Psoas muscle (tissue), 8 donors: ENCODE data around the gene RCOR3. TPM values are rescaled to one million over a fixed set of nuclear protein-coding genes. Genes with fewer than 3 reads are reported as not detected.
"Not testable (repeated sequence)": the region's sequence is repeated elsewhere in the genome, so short reads cannot be mapped to it uniquely, and the experiment has no call there.

Experiments used
- ATAC-seq, 4 donors: fragments of 200-7000 bp; cut with Tn5 transposase; one replicate each; pipeline ENCODE4 v1.9.1; 2020; ENCODE audit warnings: moderate library complexity in 3 of 4, mild to moderate bottlenecking in 2 of 4
- DNase-seq, 2 donors: peaks; one replicate each; pipeline ENCODE4 v3.0.0-alpha.2; 2020
- H3K27ac ChIP-seq: fragments of 200-600 bp; one replicate; pipeline ENCODE4 v1.8.0; 2022
- H3K27me3 ChIP-seq, 3 donors: fragments of 200-600 bp in 1 of 3; one replicate each; pipeline versions ENCODE4 v1.6.1 to v1.8.0; 2013 to 2022; ENCODE audit warnings: low read length in 2 of 3, mild to moderate bottlenecking in 2 of 3, moderate library complexity in 1 of 3; ENCODE audit not compliant: insufficient read depth in 3 of 3
- H3K36me3 ChIP-seq, 2 donors: fragments of 200-600 bp in 1 of 2; one replicate each; pipeline versions ENCODE4 v1.6.1 to v1.8.0; 2013 to 2022; ENCODE audit warnings: low read depth in 1 of 2, mild to moderate bottlenecking in 1 of 2, moderate library complexity in 1 of 2; ENCODE audit not compliant: insufficient read depth in 1 of 2
- H3K4me1 ChIP-seq: fragments of 200-600 bp; one replicate; pipeline ENCODE4 v1.8.0; 2022
- H3K4me3 ChIP-seq: fragments of 200-600 bp; one replicate; pipeline ENCODE4 v1.8.0; 2022; ENCODE audit warnings: mild to moderate bottlenecking
- H3K9me3 ChIP-seq: fragments of 200-600 bp; one replicate; pipeline ENCODE4 v1.8.0; 2022
- CTCF ChIP-seq: fragments of 200-600 bp; IDR thresholded peaks from one replicate; pipeline ENCODE4 v1.8.0; 2022; ENCODE audit warnings: antibody characterized with exemption
- WGBS, 3 donors: extraction: QIAGEN DNeasy Blood & Tissue Kit; methylation state at CpG; one replicate each; pipeline versions ENCODE4 v1.1.6 to v1.1.7; 2013; 5-methylcytosine and 5-hydroxymethylcytosine counted together
- intact Hi-C, 2 donors: fragments of 100-400 bp; cut with DNase I; formaldehyde crosslinking; loops; one replicate each; pipeline versions ENCODE4 v1.11.0 to v1.14.2; 2022
- polyA plus RNA-seq, 3 donors: library from polyadenylated mRNA; stranded (reverse); fragments of 200-250 nt; gene quantifications; one replicate each; pipeline ENCODE4 v1.2.3, GENCODE V29; 2013
- total RNA-seq, 4 donors: library from RNA; stranded (reverse); fragmentation: NEBNext Ultra II Directional in 2 of 4; extraction: Animal tissue kit (Norgen Biotek cat#: 25700) in 2 of 4; gene quantifications; one replicate each; pipeline versions ENCODE4 v1.2.1 to v1.2.4, GENCODE V29; 2021 to 2023
- donor health status: healthy with polysubstance abuse.
- donor health status: DM: no; HTN: no; CAD: no; lungs with moderate emphysema.
- donor health status: Bipolar disorder and iron deficiency.
- donor health status: healthy.
- donor health status: DM: yes; HTN: yes; CAD: no.
- donor health status: DM: no; HTN: no; CAD: no.
- donor health status: DM: no; HTN: no; CAD: no.
- donor health status: DM: yes; HTN: yes; CAD: no.

The RCOR3 gene
- total and polyA plus RNA-seq, 7 donors = 29.4 to 95.7 (median 70.2) TPM

- H3K4me1 ChIP-seq = no peaks in the 10 kb centered on the region
- intact Hi-C loops = no loop called here
- no peaks in the 10 kb centered on the region for H3K9me3 ChIP-seq
- no peak overlapping the region for H3K27ac ChIP-seq
- DNase-seq = no peak
- no peak overlapping the region for H3K4me3 ChIP-seq
- ATAC-seq = no peak
- no peaks in the 10 kb centered on the region for H3K36me3 ChIP-seq
- no peak for TF ChIP-seq CTCF
- H3K27me3 ChIP-seq = no peaks in the 10 kb centered on the region
Measured at GRCh38 chr1:211348547-211348946, 89.4 kb downstream of the RCOR3 start.

GRCh38 chr1:211349741-211350140, 90.6 kb downstream of the RCOR3 start:
- Histone ChIP-seq H3K9me3 (no peaks in the 10 kb centered on the region), H3K4me1 (no peaks in the 10 kb centered on the region), H3K4me3 (no peak overlapping the region), H3K27me3 (no peaks in the 10 kb centered on the region), H3K36me3 (no peaks in the 10 kb centered on the region), H3K27ac (no peak overlapping the region)
- 88 to 100% (median 93%) methylated on average over 2 of the region's 2 CpGs for WGBS, 3 donors
- no peak for DNase-seq
- TF ChIP-seq CTCF = no peak
- no peak for ATAC-seq
- intact Hi-C loops = no loop called here

- H3K36me3 ChIP-seq, H3K27me3 ChIP-seq, H3K4me3 ChIP-seq, H3K27ac ChIP-seq, DNase-seq, ATAC-seq, H3K9me3 ChIP-seq, H3K4me1 ChIP-seq, intact Hi-C loops: not testable (repeated sequence)
- WGBS, 3 donors = 94 to 97% (median 96%) methylated on average over 3 of the region's 3 CpGs
Measured at GRCh38 chr1:211352055-211352454, 92.9 kb downstream of the RCOR3 start.

- WGBS, 3 donors = 94 to 97% (median 95%) methylated on average over 2 of the region's 2 CpGs
- DNase-seq (no peak), ATAC-seq (no peak)
- no peaks in the 10 kb centered on the region for H3K36me3 ChIP-seq
- no peak for TF ChIP-seq CTCF
- no peaks in the 10 kb centered on the region for H3K4me1 ChIP-seq
- no peaks in the 10 kb centered on the region for H3K9me3 ChIP-seq
- no peak overlapping the region for H3K4me3 ChIP-seq
- no peaks in the 10 kb centered on the region for H3K27me3 ChIP-seq
- H3K27ac ChIP-seq = no peak overlapping the region
- intact Hi-C loops = no loop called here
Measured at GRCh38 chr1:211352465-211352864, 93.3 kb downstream of the RCOR3 start.

GRCh38 chr1:211352985-211353515, 93.9 kb downstream of the RCOR3 start:
- Histone ChIP-seq H3K4me3 (no peak overlapping the region), H3K9me3 (no peaks in the 10 kb centered on the region), H3K27ac (no peak overlapping the region), H3K4me1 (no peaks in the 10 kb centered on the region), H3K27me3 (no peaks in the 10 kb centered on the region), H3K36me3 (no peaks in the 10 kb centered on the region)
- peak; percentile 42 for TF ChIP-seq CTCF
- WGBS, 3 donors = 81 to 93% (median 87%) methylated on average over 8 of the region's 8 CpGs
- DNase-seq = no peak
- intact Hi-C loops = no loop called here
- no peak for ATAC-seq
